Measurements from ENCODE around the gene TSR2.
A peak's percentile ranks its signal among the peaks of the same experiment; 100 is the strongest.

TSR2 gene

GRCh38 chrX:54439960-54440871 is at the start of gene TSR2:
Gene TSR2, plus strand, starts transcription at chrX:54440404. Its CDS starts 18 bp downstream, at chrX:54440422.
- DNase-seq (ENCODE audit: low spot score) = peak; percentile 83

GRCh38 chrX:54397113-54397512 is 43.1 kb upstream of the TSR2 start:
- DNase-seq (ENCODE audit: low spot score) = no peak

GRCh38 chrX:54407266-54407665 is 32.9 kb upstream of the TSR2 start:
- no peak for DNase-seq (ENCODE audit: low spot score)

- no peak for DNase-seq (ENCODE audit: low spot score)
These were observed 28.5 kb upstream of the TSR2 start for GRCh38 chrX:54411732-54412131.

- DNase-seq (ENCODE audit: low spot score) = no peak
These were observed 26.5 kb upstream of the TSR2 start for GRCh38 chrX:54413753-54414152.

GRCh38 chrX:54415534-54416350 is 24.5 kb upstream of the TSR2 start:
- DNase-seq (ENCODE audit: low spot score) = no peak

GRCh38 chrX:54416965-54417364 is 23.2 kb upstream of the TSR2 start:
- no peak for DNase-seq (ENCODE audit: low spot score)

- no peak for DNase-seq (ENCODE audit: low spot score)
These were observed 20.5 kb upstream of the TSR2 start for GRCh38 chrX:54419559-54420302.

- DNase-seq (ENCODE audit: low spot score) = no peak
These were observed 18.0 kb upstream of the TSR2 start for GRCh38 chrX:54422168-54422567.

- DNase-seq (ENCODE audit: low spot score) = peak; percentile 50
These were observed 16.9 kb upstream of the TSR2 start for GRCh38 chrX:54423161-54423888.

GRCh38 chrX:54427837-54428424 is 12.3 kb upstream of the TSR2 start:
- DNase-seq (ENCODE audit: low spot score) = no peak

GRCh38 chrX:54430519-54430918 is 9.7 kb upstream of the TSR2 start:
- DNase-seq (ENCODE audit: low spot score) = no peak

- no peak for DNase-seq (ENCODE audit: low spot score)
These were observed 5.1 kb upstream of the TSR2 start for GRCh38 chrX:54435121-54435520.

GRCh38 chrX:54442790-54443189 is 2.6 kb downstream of the TSR2 start:
- no peak for DNase-seq (ENCODE audit: low spot score)

GRCh38 chrX:54444752-54445151 is 4.5 kb downstream of the TSR2 start:
- no peak for DNase-seq (ENCODE audit: low spot score)

GRCh38 chrX:54446084-54446483 is 5.9 kb downstream of the TSR2 start:
- no peak for DNase-seq (ENCODE audit: low spot score)

GRCh38 chrX:54447461-54447860 is 7.3 kb downstream of the TSR2 start:
- DNase-seq (ENCODE audit: low spot score) = no peak

GRCh38 chrX:54449929-54450328 is 9.7 kb downstream of the TSR2 start:
- no peak for DNase-seq (ENCODE audit: low spot score)

GRCh38 chrX:54452920-54453319 is 12.7 kb downstream of the TSR2 start:
- DNase-seq (ENCODE audit: low spot score) = peak; percentile 51

GRCh38 chrX:54470054-54470760 is 30.0 kb downstream of the TSR2 start:
- DNase-seq (ENCODE audit: low spot score) = no peak

Measured in ecto neural progenitor cell (in vitro differentiated cells).